K562 (cell line): Measurements from ENCODE around the gene E2F7. TPM values are rescaled to one million over a fixed set of nuclear protein-coding genes. Genes with fewer than 3 reads are reported as not detected.
A peak's percentile ranks its signal among the peaks of the same experiment; 100 is the strongest.

Experiments
- ARID3B ChIP-seq: fragments of 250-450 bp; sonication (Bioruptor Pico); IDR thresholded peaks from 2 replicates; pipeline ENCODE4 v1.4.0; 2020; ENCODE audit warnings: borderline replicate concordance
- ATF2 ChIP-seq: sonication (generic); formaldehyde crosslinking; IDR thresholded peaks from 2 replicates; pipeline ENCODE4 v1.8.1; 2022; ENCODE audit warnings: missing genetic modification reagents
- CBX2 ChIP-seq: fragments of 200-600 bp; sonication (generic); IDR thresholded peaks from one replicate; pipeline ENCODE4 v1.6.1; 2012; ENCODE audit warnings: mild to moderate bottlenecking, low read length, inconsistent platforms; ENCODE audit not compliant: insufficient read depth, poor library complexity, severe bottlenecking
- FIP1L1 ChIP-seq: fragments of 200-400 bp; formaldehyde crosslinking; IDR thresholded peaks from 2 replicates; pipeline ENCODE4 v1.6.1; 2018; ENCODE audit warnings: mild to moderate bottlenecking, low read depth, low read length; ENCODE audit not compliant: poor library complexity, severe bottlenecking
- GATAD2B ChIP-seq: fragments of 450-650 bp; IDR thresholded peaks from 2 replicates; pipeline ENCODE4 v1.6.1; 2017; ENCODE audit warnings: mild to moderate bottlenecking, borderline replicate concordance
- HCFC1 ChIP-seq: IDR thresholded peaks from 2 replicates; pipeline ENCODE4 v1.6.1; 2012; ENCODE audit warnings: low read depth, low read length, improper control_type of control experiment
- LARP7 ChIP-seq: fragments of 450-650 bp; IDR thresholded peaks from 2 replicates; pipeline ENCODE4 v1.6.1; 2016
- MLLT1 ChIP-seq, 2 experiments: fragments of 450-650 bp; IDR thresholded peaks; 2 replicates each; pipeline ENCODE4 v1.6.1; 2016
- NFATC3 ChIP-seq: fragments of 450-650 bp; IDR thresholded peaks from 2 replicates; pipeline ENCODE4 v1.6.1; 2017; ENCODE audit warnings: mild to moderate bottlenecking
- PTBP1 ChIP-seq: fragments of 200-400 bp; formaldehyde crosslinking; IDR thresholded peaks from 2 replicates; pipeline ENCODE4 v1.6.1; 2017; ENCODE audit warnings: low read depth, low read length
- RBM25 ChIP-seq: fragments of 200-400 bp; formaldehyde crosslinking; IDR thresholded peaks from 2 replicates; pipeline ENCODE4 v1.6.1; 2018; ENCODE audit warnings: low read length, low read depth, moderate library complexity; ENCODE audit not compliant: severe bottlenecking
- SPI1 ChIP-seq: IDR thresholded peaks from 2 replicates; pipeline ENCODE4 v1.6.1; 2011; ENCODE audit warnings: low read depth, low read length, control low read depth, borderline replicate concordance
- TSHZ1 ChIP-seq: fragments of 250-450 bp; sonication (Bioruptor Pico); IDR thresholded peaks from 2 replicates; pipeline ENCODE4 v1.4.0; 2020; ENCODE audit warnings: mild to moderate bottlenecking, moderate library complexity
- ZBTB11 ChIP-seq, 3 experiments: fragments of 200-800 bp in 1 of 3; fragments of 250-450 bp in 1 of 3; fragments of 450-650 bp in 1 of 3; sonication (Bioruptor Pico) in 1 of 3; sonication (Bioruptor generic) in 1 of 3; formaldehyde crosslinking in 1 of 3; IDR thresholded peaks; 2 replicates each; pipeline versions ENCODE4 v1.6.1 to v1.8.0; 2016 to 2022; ENCODE audit warnings: mild to moderate bottlenecking in 2 of 3, missing genetic modification characterization in 2 of 3, missing compliant biosample characterization in 1 of 3, moderate library complexity in 1 of 3
- ZKSCAN3 ChIP-seq: fragments of 250-450 bp; sonication (Bioruptor Pico); IDR thresholded peaks from 2 replicates; pipeline ENCODE4 v1.4.0; 2020
- polyA plus RNA-seq, 8 experiments: library from polyadenylated mRNA; depleted of rRNA in 4 of 8; stranded (reverse) in 5 of 8; unstranded in 3 of 8; fragments of >200 nt; fragmentation: Nextera tagmentation in 2 of 8; fragmentation: Illumina TruSeq in 1 of 8; extraction: Ambion mirVana in 2 of 8; extraction: Trizol in 1 of 8; gene quantifications; 2 replicates each; pipeline versions ENCODE4 v1.2.1 to v1.2.3, GENCODE V29; 2011 to 2014; ENCODE audit warnings: inconsistent platforms in 1 of 8, missing spikeins in 1 of 8
- total RNA-seq, 7 experiments: library from RNA; depleted of rRNA in 6 of 7; stranded (reverse); fragments of >200 nt in 6 of 7; fragmentation: Illumina TruSeq in 2 of 7; extraction: Trizol in 2 of 7; gene quantifications; 2 replicates each; pipeline versions ENCODE4 v1.2.1 to v1.2.3, GENCODE V29; 2011 to 2021; ENCODE audit warnings: low replicate concordance in 1 of 7

E2F7 gene
- total and polyA plus RNA-seq, 9 of the 15 experiments (the other 6 are each of a cell fraction or from before 2014, with no cell fraction given) = 3.4 to 13.6 (median 8.1) TPM

- TF ChIP-seq TSHZ1 (CRISPR knock-in tag) (no peak), ARID3B (CRISPR knock-in tag) (no peak), PTBP1 (no peak), ZBTB11 (CRISPR knock-in tag; IDR thresholded peaks at IDR 0.05) (peak in 1 of 3 experiments; percentile 55; a peak in 1 of 6 replicates), ZKSCAN3 (CRISPR knock-in tag) (no peak), NFATC3 (no peak), RBM25 (peak; percentile 99), LARP7 (no peak), CBX2 (no peak), ATF2 (CRISPR knock-in tag) (no peak), GATAD2B (no peak), FIP1L1 (peak; percentile 25), HCFC1 (no peak), SPI1 (no peak), MLLT1 (IDR thresholded peaks at IDR 0.05) (no peak)
Measured at GRCh38 chr12:77065361-77066204, at the start of gene E2F7 (continued).
